MM.1S (cell line): ENCODE data around the gene MVD.
A peak's percentile ranks its signal among the peaks of the same experiment; 100 is the strongest.

ENCODE experiments used
- DNase-seq: peaks from one replicate; pipeline ENCODE4 v3.0.0-alpha.2; 2015
- H2AFZ ChIP-seq: fragments of 300-600 bp; sonication (generic); 2 replicates; pipeline ENCODE4 v1.6.0; 2016; ENCODE audit warnings: antibody characterized with exemption, low read length
- H3F3A ChIP-seq: fragments of 300-600 bp; sonication (generic); 2 replicates; pipeline ENCODE4 v1.6.1; 2016; ENCODE audit warnings: mild to moderate bottlenecking, antibody characterized with exemption, low read length, moderate library complexity, mixed read lengths; ENCODE audit not compliant: insufficient read depth
- H3K27ac ChIP-seq: fragments of 300-600 bp; sonication (generic); 2 replicates; pipeline ENCODE4 v1.5.1; 2016; ENCODE audit warnings: mild to moderate bottlenecking, low read length
- H3K27me3 ChIP-seq: fragments of 300-600 bp; sonication (generic); replicated peaks from 2 replicates; pipeline ENCODE4 v1.6.0; 2016; ENCODE audit warnings: low read length; ENCODE audit not compliant: insufficient read depth
- H3K36me3 ChIP-seq: fragments of 300-600 bp; sonication (generic); replicated peaks from 2 replicates; pipeline ENCODE4 v1.6.1; 2016; ENCODE audit warnings: mild to moderate bottlenecking, low read length, mixed read lengths; ENCODE audit not compliant: insufficient read depth
- H3K4me1 ChIP-seq: fragments of 300-600 bp; sonication (generic); 2 replicates; pipeline ENCODE4 v1.6.1; 2016; ENCODE audit warnings: low read length, mixed read lengths
- H3K4me2 ChIP-seq: fragments of 300-600 bp; sonication (generic); 2 replicates; pipeline ENCODE4 v1.6.0; 2016; ENCODE audit warnings: low read depth, low read length
- H3K4me3 ChIP-seq: fragments of 300-600 bp; sonication (generic); 2 replicates; pipeline ENCODE4 v1.5.1; 2016; ENCODE audit warnings: low read length, mixed read lengths
- H3K79me2 ChIP-seq: fragments of 300-600 bp; sonication (generic); 2 replicates; pipeline ENCODE4 v1.6.1; 2016; ENCODE audit warnings: mixed run types, low read length, mixed read lengths
- H3K9ac ChIP-seq: fragments of 300-600 bp; sonication (generic); 2 replicates; pipeline ENCODE4 v1.6.1; 2016; ENCODE audit warnings: low read length, mixed read lengths
- H3K9me2 ChIP-seq: fragments of 300-600 bp; sonication (generic); replicated peaks from 2 replicates; pipeline ENCODE4 v1.6.1; 2016; ENCODE audit warnings: mild to moderate bottlenecking, low read length, mixed read lengths; ENCODE audit not compliant: insufficient read depth
- H3K9me3 ChIP-seq: fragments of 300-600 bp; sonication (generic); replicated peaks from 2 replicates; pipeline ENCODE4 v1.6.1; 2016; ENCODE audit warnings: mild to moderate bottlenecking, low read length, mixed read lengths; ENCODE audit not compliant: insufficient read depth
- H4K20me1 ChIP-seq: fragments of 300-600 bp; sonication (generic); 2 replicates; pipeline ENCODE4 v1.6.1; 2016; ENCODE audit warnings: mild to moderate bottlenecking, low read length, moderate library complexity, mixed read lengths; ENCODE audit not compliant: insufficient read depth
- EZH2 ChIP-seq: fragments of 300-600 bp; sonication (generic); optimal IDR thresholded peaks from 2 replicates; pipeline ENCODE3; 2017; ENCODE audit warnings: low read depth, mild to moderate bottlenecking, antibody characterized with exemption, low read length, mixed read lengths
- EZH2phosphoT487 ChIP-seq: fragments of 300-600 bp; sonication (generic); IDR thresholded peaks from 2 replicates; pipeline ENCODE4 v1.6.1; 2018; ENCODE audit warnings: antibody characterized with exemption, low read length
- TF ChIP-seq, protein P1 (sequence below): fragments of 300-600 bp; sonication (generic); IDR thresholded peaks from 2 replicates; pipeline ENCODE4 v1.5.1; 2016; ENCODE audit warnings: antibody characterized with exemption, low read length, mixed read lengths

The MVD gene

DNA sequence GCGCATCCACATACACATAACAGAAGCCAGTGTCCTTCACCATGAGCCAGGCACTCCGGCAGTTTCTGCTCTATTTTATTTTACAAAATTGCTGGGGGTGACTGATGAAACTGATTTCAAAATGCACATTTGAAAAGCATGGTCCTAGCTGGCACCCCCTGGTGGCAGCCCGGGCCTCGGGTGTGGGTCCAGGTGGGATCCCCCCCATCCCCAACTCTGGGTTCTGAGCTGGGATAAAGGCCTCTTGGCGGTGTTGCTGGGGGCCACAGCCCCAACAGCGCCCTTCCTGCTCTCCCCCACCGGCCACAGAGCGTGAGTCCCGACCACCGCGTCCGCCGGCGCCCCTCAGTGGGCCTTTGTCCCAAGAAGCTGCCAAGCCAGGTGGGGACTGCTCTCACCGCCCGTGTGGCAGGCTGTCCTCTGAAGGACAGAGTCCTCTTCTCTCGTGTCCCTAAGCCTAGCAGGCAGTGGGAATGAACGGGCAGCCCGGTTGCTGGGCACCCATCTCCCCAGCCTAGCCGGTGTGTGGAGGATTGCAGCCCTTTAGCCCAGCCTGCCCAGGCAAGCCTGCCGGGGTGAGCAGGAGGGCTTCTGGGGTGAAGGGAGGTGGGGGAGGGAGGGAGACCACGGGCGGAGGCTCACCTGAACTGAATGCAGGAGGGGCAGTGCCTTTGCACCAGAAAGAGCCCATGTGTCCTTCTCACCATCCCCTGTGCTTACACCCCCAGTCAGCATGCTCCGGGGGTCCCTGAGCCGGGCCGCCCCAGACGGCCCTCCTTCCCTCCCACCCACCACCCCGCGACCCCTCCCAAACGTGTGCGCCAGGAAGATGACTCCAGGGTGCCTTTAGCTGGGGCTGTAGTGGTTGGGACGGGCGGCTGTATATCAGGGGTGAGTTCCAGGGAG is 22.5 kb upstream of the MVD start:
- DNase-seq, result peak; percentile 61
- Histone ChIP-seq H2AFZ (0 out of 2 replicates have a peak overlapping the region, but pooled peaks have one; percentile 45), H3K4me1 (peaks cover 23% of the 10 kb centered on the region), H3K4me3 (peak overlapping the region; percentile 74), H3K4me2 (peak overlapping the region; percentile 84), H3K36me3 (no peaks in the 10 kb centered on the region), H3K9me2 (no peaks in the 10 kb centered on the region), H3F3A (peaks cover 27% of the 10 kb centered on the region), H3K9me3 (no peaks in the 10 kb centered on the region), H3K27ac (peak overlapping the region; percentile 75), H3K79me2 (peaks cover 8% of the 10 kb centered on the region; the same call in 1 of the 2 replicates), H3K27me3 (no peaks in the 10 kb centered on the region), H3K9ac (peak overlapping the region; percentile 68), H4K20me1 (no peaks in the 10 kb centered on the region)
- TF ChIP-seq, protein P1, sequence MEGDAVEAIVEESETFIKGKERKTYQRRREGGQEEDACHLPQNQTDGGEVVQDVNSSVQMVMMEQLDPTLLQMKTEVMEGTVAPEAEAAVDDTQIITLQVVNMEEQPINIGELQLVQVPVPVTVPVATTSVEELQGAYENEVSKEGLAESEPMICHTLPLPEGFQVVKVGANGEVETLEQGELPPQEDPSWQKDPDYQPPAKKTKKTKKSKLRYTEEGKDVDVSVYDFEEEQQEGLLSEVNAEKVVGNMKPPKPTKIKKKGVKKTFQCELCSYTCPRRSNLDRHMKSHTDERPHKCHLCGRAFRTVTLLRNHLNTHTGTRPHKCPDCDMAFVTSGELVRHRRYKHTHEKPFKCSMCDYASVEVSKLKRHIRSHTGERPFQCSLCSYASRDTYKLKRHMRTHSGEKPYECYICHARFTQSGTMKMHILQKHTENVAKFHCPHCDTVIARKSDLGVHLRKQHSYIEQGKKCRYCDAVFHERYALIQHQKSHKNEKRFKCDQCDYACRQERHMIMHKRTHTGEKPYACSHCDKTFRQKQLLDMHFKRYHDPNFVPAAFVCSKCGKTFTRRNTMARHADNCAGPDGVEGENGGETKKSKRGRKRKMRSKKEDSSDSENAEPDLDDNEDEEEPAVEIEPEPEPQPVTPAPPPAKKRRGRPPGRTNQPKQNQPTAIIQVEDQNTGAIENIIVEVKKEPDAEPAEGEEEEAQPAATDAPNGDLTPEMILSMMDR, result peak; percentile 57
- TF ChIP-seq EZH2 (no peak), EZH2phosphoT487 (no peak)

DNA sequence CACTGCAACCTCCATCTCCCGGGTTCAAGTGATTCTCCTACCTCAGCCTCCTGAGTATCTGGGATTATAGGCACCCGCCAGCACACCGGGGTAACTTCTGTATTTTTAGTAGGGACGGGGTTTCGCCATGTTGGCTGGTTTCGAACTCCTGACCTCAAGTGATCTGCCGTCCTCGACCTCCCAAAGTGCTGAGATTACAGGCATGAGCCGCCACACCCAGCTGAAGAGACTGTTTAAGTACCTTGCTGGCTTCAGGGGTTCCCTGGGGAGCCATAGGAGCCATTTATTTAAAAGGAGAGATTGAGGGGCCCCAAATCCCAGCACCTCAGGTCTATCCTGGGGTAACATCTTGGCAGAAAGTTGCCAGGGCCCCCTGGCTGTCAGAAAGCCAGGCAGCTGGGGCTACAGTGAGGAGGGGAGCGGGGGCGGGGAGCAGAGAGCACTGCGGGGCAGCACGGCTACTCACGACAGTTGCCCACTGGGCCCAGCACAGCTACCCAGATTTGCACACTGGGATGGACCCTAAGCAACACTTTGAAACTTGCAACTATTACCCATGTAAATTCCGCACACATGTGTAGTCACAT is 21.8 kb upstream of the MVD start:
- Histone ChIP-seq H2AFZ (no peak overlapping the region), H3K4me3 (peak overlapping the region; percentile 74), H3F3A (peaks cover 27% of the 10 kb centered on the region), H3K9ac (peak overlapping the region; percentile 68), H3K9me2 (no peaks in the 10 kb centered on the region), H3K36me3 (no peaks in the 10 kb centered on the region), H3K4me1 (peaks cover 23% of the 10 kb centered on the region), H3K9me3 (no peaks in the 10 kb centered on the region), H3K27me3 (no peaks in the 10 kb centered on the region), H3K4me2 (peak overlapping the region; percentile 84; the same call in 1 of the 2 replicates), H3K27ac (peak overlapping the region; percentile 75; the same call in 1 of the 2 replicates), H3K79me2 (peaks cover 8% of the 10 kb centered on the region; the same call in 1 of the 2 replicates), H4K20me1 (no peaks in the 10 kb centered on the region)
- TF ChIP-seq, protein P1, result no peak
- TF ChIP-seq EZH2phosphoT487, result no peak
- no peak for TF ChIP-seq EZH2
- no peak for DNase-seq

DNA sequence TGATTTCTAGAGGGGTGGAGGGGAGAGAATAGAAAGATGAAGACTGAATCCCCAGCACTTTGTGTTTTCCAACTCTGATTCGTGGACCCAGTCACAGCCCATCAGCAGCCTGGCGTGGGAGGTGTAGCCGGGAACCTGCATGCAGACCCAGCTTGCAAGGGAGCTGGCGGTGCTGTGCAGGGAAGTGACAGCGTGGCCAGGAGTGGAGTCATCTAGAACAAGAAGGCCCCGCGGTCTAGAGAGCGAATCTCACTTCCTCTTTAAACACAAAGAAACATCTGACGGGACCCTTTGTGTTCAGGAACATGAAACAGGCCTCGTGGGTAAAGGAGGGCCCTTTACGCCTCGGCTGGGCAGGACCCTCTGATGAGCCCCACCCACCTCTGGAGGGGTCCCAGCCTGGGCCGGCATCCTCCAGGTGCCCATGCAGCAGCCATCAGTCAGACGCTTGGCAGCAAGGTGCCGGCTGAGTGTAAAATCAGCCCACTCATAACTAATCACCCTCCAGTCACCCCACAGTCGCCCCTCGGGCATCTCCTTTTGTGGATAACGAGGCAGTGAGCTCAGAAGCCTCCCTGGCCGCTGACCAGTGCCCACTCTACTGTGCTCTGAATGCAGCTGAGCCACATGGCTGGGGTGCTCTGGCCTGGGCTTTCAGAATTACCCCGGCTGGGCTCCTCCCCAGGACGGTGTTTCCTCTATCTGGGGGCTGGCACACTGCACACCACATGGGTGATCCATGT is 19.0 kb upstream of the MVD start:
- Histone ChIP-seq H3K36me3 (no peaks in the 10 kb centered on the region), H3K9me3 (no peaks in the 10 kb centered on the region), H3F3A (peaks cover 27% of the 10 kb centered on the region), H4K20me1 (no peaks in the 10 kb centered on the region), H3K27me3 (no peaks in the 10 kb centered on the region), H3K9ac (peak overlapping the region; percentile 72), H3K4me3 (peak overlapping the region; percentile 45; the same call in 1 of the 2 replicates), H3K79me2 (peaks cover 8% of the 10 kb centered on the region; the same call in 1 of the 2 replicates), H3K4me2 (peak overlapping the region; percentile 86), H3K4me1 (peaks cover 23% of the 10 kb centered on the region), H3K9me2 (no peaks in the 10 kb centered on the region), H3K27ac (peak overlapping the region; percentile 94), H2AFZ (no peak overlapping the region)
- peak; percentile 76 for DNase-seq
- TF ChIP-seq, protein P1, result no peak
- TF ChIP-seq EZH2, result no peak
- no peak for TF ChIP-seq EZH2phosphoT487
